WI38 (cell line): ENCODE data around the gene SLITRK4.

ENCODE experiments used
- H3K4me3 ChIP-seq: 2 replicates; pipeline ENCODE4 v1.5.1; 2011; ENCODE audit warnings: low read depth, mild to moderate bottlenecking, control low read depth, low read length
- TF ChIP-seq, protein P1 (sequence below): IDR thresholded peaks from 2 replicates; pipeline ENCODE4 v1.5.1; 2012; ENCODE audit warnings: low read depth, mild to moderate bottlenecking, control low read depth, low read length

Gene SLITRK4, protein sequence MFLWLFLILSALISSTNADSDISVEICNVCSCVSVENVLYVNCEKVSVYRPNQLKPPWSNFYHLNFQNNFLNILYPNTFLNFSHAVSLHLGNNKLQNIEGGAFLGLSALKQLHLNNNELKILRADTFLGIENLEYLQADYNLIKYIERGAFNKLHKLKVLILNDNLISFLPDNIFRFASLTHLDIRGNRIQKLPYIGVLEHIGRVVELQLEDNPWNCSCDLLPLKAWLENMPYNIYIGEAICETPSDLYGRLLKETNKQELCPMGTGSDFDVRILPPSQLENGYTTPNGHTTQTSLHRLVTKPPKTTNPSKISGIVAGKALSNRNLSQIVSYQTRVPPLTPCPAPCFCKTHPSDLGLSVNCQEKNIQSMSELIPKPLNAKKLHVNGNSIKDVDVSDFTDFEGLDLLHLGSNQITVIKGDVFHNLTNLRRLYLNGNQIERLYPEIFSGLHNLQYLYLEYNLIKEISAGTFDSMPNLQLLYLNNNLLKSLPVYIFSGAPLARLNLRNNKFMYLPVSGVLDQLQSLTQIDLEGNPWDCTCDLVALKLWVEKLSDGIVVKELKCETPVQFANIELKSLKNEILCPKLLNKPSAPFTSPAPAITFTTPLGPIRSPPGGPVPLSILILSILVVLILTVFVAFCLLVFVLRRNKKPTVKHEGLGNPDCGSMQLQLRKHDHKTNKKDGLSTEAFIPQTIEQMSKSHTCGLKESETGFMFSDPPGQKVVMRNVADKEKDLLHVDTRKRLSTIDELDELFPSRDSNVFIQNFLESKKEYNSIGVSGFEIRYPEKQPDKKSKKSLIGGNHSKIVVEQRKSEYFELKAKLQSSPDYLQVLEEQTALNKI

GRCh38 chrX:143635915-143636314, at the start of gene SLITRK4:
SLITRK4 (minus strand) TSS chrX:143636101; CDS start chrX:143631108, 4,993 bp downstream.
- no peak within 1 kb of the TSS for H3K4me3 ChIP-seq
- TF ChIP-seq, protein P1, sequence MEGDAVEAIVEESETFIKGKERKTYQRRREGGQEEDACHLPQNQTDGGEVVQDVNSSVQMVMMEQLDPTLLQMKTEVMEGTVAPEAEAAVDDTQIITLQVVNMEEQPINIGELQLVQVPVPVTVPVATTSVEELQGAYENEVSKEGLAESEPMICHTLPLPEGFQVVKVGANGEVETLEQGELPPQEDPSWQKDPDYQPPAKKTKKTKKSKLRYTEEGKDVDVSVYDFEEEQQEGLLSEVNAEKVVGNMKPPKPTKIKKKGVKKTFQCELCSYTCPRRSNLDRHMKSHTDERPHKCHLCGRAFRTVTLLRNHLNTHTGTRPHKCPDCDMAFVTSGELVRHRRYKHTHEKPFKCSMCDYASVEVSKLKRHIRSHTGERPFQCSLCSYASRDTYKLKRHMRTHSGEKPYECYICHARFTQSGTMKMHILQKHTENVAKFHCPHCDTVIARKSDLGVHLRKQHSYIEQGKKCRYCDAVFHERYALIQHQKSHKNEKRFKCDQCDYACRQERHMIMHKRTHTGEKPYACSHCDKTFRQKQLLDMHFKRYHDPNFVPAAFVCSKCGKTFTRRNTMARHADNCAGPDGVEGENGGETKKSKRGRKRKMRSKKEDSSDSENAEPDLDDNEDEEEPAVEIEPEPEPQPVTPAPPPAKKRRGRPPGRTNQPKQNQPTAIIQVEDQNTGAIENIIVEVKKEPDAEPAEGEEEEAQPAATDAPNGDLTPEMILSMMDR = no peak

DNA sequence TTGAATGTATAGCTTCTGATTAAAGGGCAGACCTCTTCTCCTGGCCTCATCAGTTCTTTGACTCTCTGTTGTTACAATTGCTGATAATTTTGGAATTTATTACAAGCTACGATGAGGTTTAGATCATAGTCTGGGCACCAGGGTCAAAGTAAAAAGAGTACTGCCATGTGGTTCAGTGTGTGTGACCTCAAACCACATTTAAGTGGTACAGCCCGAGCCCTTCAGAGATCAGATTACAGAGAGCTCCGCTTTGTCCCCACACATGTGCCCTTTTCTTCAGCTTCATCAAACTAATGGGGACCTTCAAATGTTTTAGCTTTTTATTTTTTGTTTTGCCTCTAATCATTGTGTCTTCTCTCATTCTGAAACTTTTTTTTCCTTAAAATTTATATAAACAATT, 47.6 kb upstream of the SLITRK4 start:
- H3K4me3 ChIP-seq = no peak overlapping the region
- TF ChIP-seq, protein P1 = no peak

GRCh38 chrX:143674926-143675325, 39.0 kb upstream of the SLITRK4 start:
- TF ChIP-seq, protein P1 = no peak

GRCh38 chrX:143669395-143669794, 33.5 kb upstream of the SLITRK4 start:
- no peak overlapping the region for H3K4me3 ChIP-seq
- TF ChIP-seq, protein P1 = no peak

More at GRCh38 chrX:143674926-143675325, 39.0 kb upstream of the SLITRK4 start:
- no peak overlapping the region for H3K4me3 ChIP-seq

- H3K4me3 ChIP-seq = no peak overlapping the region
- TF ChIP-seq, protein P1 = no peak
Observed at GRCh38 chrX:143664302-143664701, 28.4 kb upstream of the SLITRK4 start.

DNA sequence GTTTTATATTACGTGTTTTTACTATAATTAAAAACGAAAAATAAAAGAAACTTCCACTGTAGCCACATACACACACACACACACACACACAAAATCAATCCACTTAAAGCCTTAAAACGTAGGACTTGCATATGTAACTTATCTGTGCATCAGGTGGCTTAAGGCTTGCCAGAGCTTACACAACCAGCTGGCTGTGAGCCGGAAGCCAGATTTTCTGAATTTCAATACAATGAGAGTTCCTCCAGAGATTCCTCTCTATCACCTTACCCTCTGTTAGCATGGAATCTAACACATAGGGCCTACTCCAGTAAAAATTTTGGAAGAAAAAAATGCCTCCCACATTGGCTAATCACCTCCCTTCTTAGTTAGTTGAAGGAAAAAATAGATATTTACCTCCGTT, 27.9 kb upstream of the SLITRK4 start:
- TF ChIP-seq, protein P1 = no peak

GRCh38 chrX:143661286-143661685, 25.4 kb upstream of the SLITRK4 start:
- H3K4me3 ChIP-seq = no peak overlapping the region
- TF ChIP-seq, protein P1 = no peak

More for the DNA sequence above, 27.9 kb upstream of the SLITRK4 start:
- H3K4me3 ChIP-seq = no peak overlapping the region
